Upper lobe of right lung (tissue), 1 donor: ENCODE results near the gene PARVA. TPM values are rescaled to one million over a fixed set of nuclear protein-coding genes. Genes with fewer than 3 reads are reported as not detected.
"Not testable (repeated sequence)": the region's sequence is repeated elsewhere in the genome, so short reads cannot be mapped to it uniquely, and the experiment has no call there.

Source experiments
- ATAC-seq: fragments of 200-7000 bp; cut with Tn5 transposase; one replicate; pipeline ENCODE4 v1.9.1; 2020; ENCODE audit warnings: mild to moderate bottlenecking, moderate library complexity
- DNase-seq: peaks from one replicate; pipeline ENCODE4 v3.0.0-alpha.2; 2020
- H3K27ac ChIP-seq: fragments of 200-600 bp; one replicate; pipeline ENCODE4 v1.8.0; 2022
- H3K27me3 ChIP-seq: fragments of 200-600 bp; one replicate; pipeline ENCODE4 v1.8.0; 2022; ENCODE audit warnings: mild to moderate bottlenecking
- H3K36me3 ChIP-seq: fragments of 200-600 bp; one replicate; pipeline ENCODE4 v1.8.0; 2022
- H3K4me1 ChIP-seq: fragments of 200-600 bp; one replicate; pipeline ENCODE4 v1.8.0; 2022
- H3K4me3 ChIP-seq: fragments of 200-600 bp; one replicate; pipeline ENCODE4 v1.8.0; 2022; ENCODE audit warnings: mild to moderate bottlenecking
- H3K9me3 ChIP-seq: fragments of 200-600 bp; one replicate; pipeline ENCODE4 v1.8.0; 2022
- intact Hi-C: fragments of 100-400 bp; cut with DNase I; formaldehyde crosslinking; loops from one replicate; pipeline ENCODE4 v1.11.0; 2022
- total RNA-seq: library from RNA; stranded (reverse); fragmentation: NEBNext Ultra II Directional; extraction: Animal tissue kit (Norgen Biotek cat#: 25700); gene quantifications from one replicate; pipeline ENCODE4 v1.2.1, GENCODE V29; 2021
- TF ChIP-seq, protein P1 (sequence below): fragments of 200-600 bp; IDR thresholded peaks from one replicate; pipeline ENCODE4 v1.8.0; 2022; ENCODE audit warnings: antibody characterized with exemption
- donor health status: DM: no; HTN: yes; CAD: no; lungs with severe emphysema.

Gene PARVA
- total RNA-seq, 1 donor from 2014 or later = 84.0 TPM

DNA sequence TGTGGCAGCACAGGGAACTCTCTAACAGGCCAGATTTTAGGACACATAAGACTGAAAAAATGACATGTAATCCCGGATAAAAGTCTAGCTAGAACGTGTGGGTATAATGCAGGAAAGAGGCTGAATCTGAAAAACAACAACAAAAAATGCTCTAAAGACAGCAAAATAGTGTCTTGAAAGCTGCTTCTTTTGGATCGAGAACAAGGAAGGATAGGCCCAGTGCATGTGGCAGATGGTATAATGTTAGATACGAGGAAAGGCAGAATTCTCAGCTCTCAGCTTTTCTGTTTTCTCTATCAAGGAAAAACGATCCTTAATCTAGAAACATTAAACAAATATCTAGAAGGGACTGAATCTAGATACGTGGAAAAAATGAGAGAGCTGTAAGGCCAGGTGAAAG is 33.8 kb upstream of the PARVA start:
- TF ChIP-seq, protein P1, sequence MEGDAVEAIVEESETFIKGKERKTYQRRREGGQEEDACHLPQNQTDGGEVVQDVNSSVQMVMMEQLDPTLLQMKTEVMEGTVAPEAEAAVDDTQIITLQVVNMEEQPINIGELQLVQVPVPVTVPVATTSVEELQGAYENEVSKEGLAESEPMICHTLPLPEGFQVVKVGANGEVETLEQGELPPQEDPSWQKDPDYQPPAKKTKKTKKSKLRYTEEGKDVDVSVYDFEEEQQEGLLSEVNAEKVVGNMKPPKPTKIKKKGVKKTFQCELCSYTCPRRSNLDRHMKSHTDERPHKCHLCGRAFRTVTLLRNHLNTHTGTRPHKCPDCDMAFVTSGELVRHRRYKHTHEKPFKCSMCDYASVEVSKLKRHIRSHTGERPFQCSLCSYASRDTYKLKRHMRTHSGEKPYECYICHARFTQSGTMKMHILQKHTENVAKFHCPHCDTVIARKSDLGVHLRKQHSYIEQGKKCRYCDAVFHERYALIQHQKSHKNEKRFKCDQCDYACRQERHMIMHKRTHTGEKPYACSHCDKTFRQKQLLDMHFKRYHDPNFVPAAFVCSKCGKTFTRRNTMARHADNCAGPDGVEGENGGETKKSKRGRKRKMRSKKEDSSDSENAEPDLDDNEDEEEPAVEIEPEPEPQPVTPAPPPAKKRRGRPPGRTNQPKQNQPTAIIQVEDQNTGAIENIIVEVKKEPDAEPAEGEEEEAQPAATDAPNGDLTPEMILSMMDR = no peak
- H3K4me1 ChIP-seq = no peaks in the 10 kb centered on the region
- no peak overlapping the region for H3K4me3 ChIP-seq
- no peak for ATAC-seq
- no peak overlapping the region for H3K27ac ChIP-seq
- no peaks in the 10 kb centered on the region for H3K36me3 ChIP-seq
- no peaks in the 10 kb centered on the region for H3K9me3 ChIP-seq
- intact Hi-C loops = no loop called here
- DNase-seq = no peak
- H3K27me3 ChIP-seq = no peaks in the 10 kb centered on the region

DNA sequence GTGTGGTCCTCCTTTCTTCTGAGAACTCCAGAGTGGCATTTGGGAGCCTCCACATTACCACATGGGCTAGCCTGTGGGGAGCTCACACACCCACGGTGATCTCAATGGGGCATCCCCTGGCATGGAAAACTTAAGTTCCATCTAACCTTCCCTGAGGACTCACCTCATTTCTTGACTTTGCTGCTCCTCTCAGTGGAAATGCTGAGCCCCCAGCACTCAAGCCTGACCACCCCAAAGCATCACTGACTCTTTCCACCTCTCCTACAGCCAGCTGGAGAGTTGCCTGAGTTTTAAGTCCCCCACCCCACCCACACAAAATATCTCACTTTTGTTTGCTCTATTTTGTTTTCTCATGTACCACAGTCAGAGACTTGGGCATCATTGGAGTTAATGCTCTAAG is 23.8 kb upstream of the PARVA start:
- intact Hi-C loops = no loop called here
- no peaks in the 10 kb centered on the region for H3K27me3 ChIP-seq
- H3K4me3 ChIP-seq = no peak overlapping the region
- H3K27ac ChIP-seq = no peak overlapping the region
- TF ChIP-seq, protein P1 = no peak
- H3K4me1 ChIP-seq = no peaks in the 10 kb centered on the region
- ATAC-seq (no peak), DNase-seq (no peak)
- no peaks in the 10 kb centered on the region for H3K36me3 ChIP-seq
- H3K9me3 ChIP-seq = no peaks in the 10 kb centered on the region

DNA sequence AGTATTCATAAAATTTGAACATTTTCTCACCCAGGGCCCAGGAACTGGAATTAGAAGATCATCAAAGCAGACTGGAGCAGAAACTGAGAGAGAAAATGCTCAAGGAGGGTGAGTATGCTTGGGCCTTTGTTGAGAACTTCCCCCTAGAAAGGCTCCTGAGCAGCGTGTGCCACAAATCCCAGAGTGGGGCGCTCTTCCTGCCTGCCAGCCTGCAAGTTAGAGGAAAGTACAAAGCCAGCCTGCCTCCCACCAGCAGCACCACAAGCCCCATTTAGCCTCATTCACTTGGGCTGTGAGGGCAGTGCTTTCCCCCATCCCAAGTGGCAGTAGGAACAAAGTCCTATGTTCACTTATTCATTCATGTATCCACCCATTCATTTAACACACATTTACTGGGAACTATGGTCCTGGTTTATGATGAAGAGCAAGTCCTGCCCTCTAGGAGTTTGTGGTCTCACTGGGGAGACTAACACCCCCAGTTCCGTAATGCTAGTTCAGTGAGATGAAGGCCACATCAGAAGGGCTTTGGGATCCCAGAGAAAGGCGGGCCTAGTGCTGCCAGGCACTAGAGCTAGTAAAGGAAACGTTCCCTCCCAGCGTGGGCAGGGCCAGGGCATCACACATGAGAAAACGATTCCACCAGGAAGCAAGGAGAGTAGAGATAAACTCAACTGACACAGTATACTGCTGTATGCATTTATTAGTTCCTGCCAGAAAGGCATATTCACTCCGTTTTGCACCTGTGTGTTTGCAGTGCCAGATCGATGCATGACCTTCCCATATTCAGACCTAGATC is 22.4 kb upstream of the PARVA start:
- no peak for DNase-seq
- Histone ChIP-seq H3K27me3 (no peaks in the 10 kb centered on the region), H3K4me1 (no peaks in the 10 kb centered on the region), H3K36me3 (no peaks in the 10 kb centered on the region), H3K27ac (no peak overlapping the region), H3K9me3 (no peaks in the 10 kb centered on the region), H3K4me3 (no peak overlapping the region)
- no peak for ATAC-seq
- TF ChIP-seq, protein P1 = no peak
- intact Hi-C loops = no loop called here

DNA sequence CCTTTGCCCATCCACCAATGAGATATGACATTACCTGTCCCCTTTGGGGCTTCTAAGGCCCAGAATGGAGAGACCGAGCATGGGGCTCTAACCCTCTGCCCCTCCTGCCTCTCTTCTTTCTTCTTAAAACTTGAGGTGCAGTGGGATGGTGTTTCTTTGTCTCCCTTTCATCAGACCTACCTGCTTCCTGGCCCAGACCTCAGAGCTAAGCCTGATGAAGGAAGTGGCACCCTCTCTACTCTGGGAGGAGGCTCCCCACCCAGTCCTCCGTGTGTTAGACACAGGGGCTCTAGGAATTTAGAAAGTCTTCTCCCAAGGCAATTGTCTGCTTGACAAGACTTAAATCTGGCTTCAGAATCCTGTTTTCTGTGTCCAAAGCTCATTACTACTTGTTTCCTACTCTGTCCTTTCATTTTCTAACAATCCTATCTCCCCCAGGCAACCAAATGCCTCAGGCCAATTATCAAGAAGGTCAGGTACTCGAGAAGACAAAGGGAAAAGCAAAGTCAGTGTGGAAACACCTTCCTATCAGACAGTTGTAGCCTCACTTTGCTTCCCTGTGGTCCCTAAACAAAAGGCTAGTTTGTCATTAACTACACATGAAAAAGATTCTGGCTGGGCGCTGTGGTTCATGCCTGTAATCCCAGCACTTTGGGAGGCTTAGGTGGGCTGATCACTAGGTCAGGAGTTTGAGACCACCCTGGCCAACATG is 20.3 kb upstream of the PARVA start:
- TF ChIP-seq, protein P1 = no peak
- H3K9me3 ChIP-seq = no peaks in the 10 kb centered on the region
- ATAC-seq = no peak
- DNase-seq = no peak
- intact Hi-C loops = no loop called here
- H3K4me1 ChIP-seq = no peaks in the 10 kb centered on the region
- no peaks in the 10 kb centered on the region for H3K36me3 ChIP-seq
- no peaks in the 10 kb centered on the region for H3K27me3 ChIP-seq
- no peak overlapping the region for H3K27ac ChIP-seq
- H3K4me3 ChIP-seq = no peak overlapping the region

DNA sequence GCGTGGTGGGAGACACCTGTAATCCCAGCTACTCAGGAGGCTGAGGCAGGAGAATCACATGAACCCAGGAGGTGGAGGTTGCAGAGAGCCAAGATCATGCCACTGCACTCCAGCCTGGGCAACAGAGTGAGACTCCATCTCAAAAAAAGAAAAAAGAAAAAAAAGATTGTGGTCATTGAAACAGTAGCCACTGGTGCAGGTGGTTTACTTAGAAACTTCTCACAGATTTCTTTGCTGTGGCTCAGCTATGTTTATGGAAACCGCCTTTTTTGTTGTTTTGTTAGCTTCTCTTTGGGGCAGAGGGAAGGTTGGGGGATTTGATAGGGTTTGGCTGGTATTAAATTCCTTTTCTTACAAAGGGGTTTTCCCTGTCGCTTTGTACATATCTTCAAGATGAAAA is 19.7 kb upstream of the PARVA start:
- H3K36me3 ChIP-seq, H3K4me1 ChIP-seq, intact Hi-C loops, H3K27ac ChIP-seq, H3K9me3 ChIP-seq, ATAC-seq, DNase-seq, H3K27me3 ChIP-seq, H3K4me3 ChIP-seq: not testable (repeated sequence)
